ENCODE measurements around the gene SMPD3. TPM values are rescaled to one million over a fixed set of nuclear protein-coding genes. Genes with fewer than 3 reads are reported as not detected.

SMPD3 gene
- total and polyA plus RNA-seq, 2 of the 8 experiments (the other 6 are each of a cell fraction or from before 2014, with no cell fraction given) = 0.39 to 1.3 TPM

DNA sequence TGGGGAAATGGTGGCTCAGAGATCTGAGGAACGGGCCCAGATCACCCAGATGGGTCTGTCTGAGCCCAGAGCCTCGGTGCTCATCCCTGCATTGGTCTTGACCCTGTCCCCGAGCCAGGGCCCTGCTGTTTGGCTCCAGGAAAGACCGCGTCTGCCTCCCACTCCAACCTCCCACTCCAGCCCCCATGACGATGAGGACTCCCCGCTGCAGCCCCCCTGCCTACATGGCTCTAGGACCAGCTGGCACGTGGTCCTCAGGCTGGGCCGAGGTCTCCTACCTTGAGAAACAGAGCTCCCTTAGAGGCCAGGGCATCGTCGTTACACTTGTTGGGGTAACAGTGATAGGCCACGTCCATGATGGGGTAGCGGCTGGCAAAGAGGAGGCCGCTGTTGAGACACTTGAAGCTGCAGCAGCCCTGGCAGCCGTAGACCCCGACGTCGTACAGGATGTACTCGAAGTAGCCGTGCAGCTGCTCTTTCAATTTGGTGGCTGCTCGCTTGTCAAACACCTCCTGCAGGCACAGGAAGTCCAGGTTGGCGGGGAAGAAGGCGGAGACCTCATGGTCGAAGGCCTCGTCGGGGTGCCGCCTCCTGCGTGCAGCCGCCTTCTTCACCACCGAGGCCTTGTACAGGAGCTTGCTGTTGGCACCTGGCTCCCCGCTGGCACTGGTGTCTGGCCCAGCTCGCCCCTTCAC lies 77.6 kb downstream of the SMPD3 start:
- Histone ChIP-seq H2AFZ (ENCODE audit: low read length) (no peak overlapping the region), H4K91ac (replicated peaks; ENCODE audit: insufficient read length, low read length) (no peak overlapping the region), H3K27ac (ENCODE audit: low read depth, low read length) (no peak overlapping the region), H2BK12ac (ENCODE audit: low read depth, low read length) (no peak overlapping the region), H3K4me1 (replicated peaks in 1 of 4; ENCODE audit: control insufficient read depth in 3 of 4, insufficient read depth in 4 of 4, low read length in 3 of 4) (peaks cover 0 to 2% (median under 1%) of the 10 kb centered on the region in 4 experiments; a peak in 3 of 7 replicates), H3K4ac (replicated peaks; ENCODE audit: insufficient read length, low read depth, low read length) (no peak overlapping the region), H3K9me3 (ENCODE audit: insufficient read depth in 2 of 2, low read depth in 1 of 2, low read length in 1 of 2) (no peaks in the 10 kb centered on the region), H4K5ac (ENCODE audit: insufficient read length, low read depth, low read length) (no peak overlapping the region), H3K18ac (ENCODE audit: extremely low read depth, low read length) (peak overlapping the region; percentile 48; the same call in 1 of the 2 replicates), H3K79me2 (ENCODE audit: control insufficient read depth in 1 of 2, insufficient read depth in 2 of 2, low read length in 2 of 2) (no peaks in the 10 kb centered on the region), H3K27me3 (replicated peaks in 1 of 4; ENCODE audit: control insufficient read depth in 3 of 4, extremely low read depth in 1 of 4, insufficient read depth in 3 of 4, low read length in 3 of 4) (peaks cover 0 to 2% (median 0%) of the 10 kb centered on the region in 4 experiments; a peak in 2 of 7 replicates), H3K9ac (replicated peaks in 1 of 4; ENCODE audit: extremely low read depth in 1 of 4, low read depth in 3 of 4, low read length in 3 of 4) (no peak overlapping the region), H3K14ac (ENCODE audit: insufficient read length) (no peak overlapping the region), H4K20me1 (replicated peaks in 1 of 2; ENCODE audit: control insufficient read depth in 1 of 2, insufficient read depth in 2 of 2, low read length in 2 of 2) (no peaks in the 10 kb centered on the region), H2BK5ac (ENCODE audit: low read depth, low read length) (no peak overlapping the region), H3K23me2 (ENCODE audit: low read depth, low read length) (no peaks in the 10 kb centered on the region), H2BK20ac (ENCODE audit: low read length) (no peak overlapping the region), H3K4me3 (ENCODE audit: extremely low read depth in 1 of 4, insufficient read depth in 2 of 4, low read depth in 3 of 4, low read length in 4 of 4) (no peak overlapping the region), H3K56ac (replicated peaks; ENCODE audit: insufficient read length, low read depth, low read length) (no peak overlapping the region), H2AK5ac (ENCODE audit: low read depth, low read length) (no peak overlapping the region), H3K36me3 (ENCODE audit: control insufficient read depth in 2 of 4, insufficient read depth in 4 of 4, low read length in 3 of 4) (no peaks in the 10 kb centered on the region), H2BK15ac (ENCODE audit: low read length) (no peak overlapping the region), H3K23ac (ENCODE audit: insufficient read length) (no peak overlapping the region), H3K79me1 (ENCODE audit: low read depth, low read length) (no peaks in the 10 kb centered on the region), H4K8ac (ENCODE audit: extremely low read depth, insufficient read depth, low read length) (no peak overlapping the region; the same call in 1 of the 2 replicates), H2BK120ac (replicated peaks; ENCODE audit: low read depth, low read length) (no peak overlapping the region), H3K4me2 (ENCODE audit: insufficient read depth in 1 of 2, low read depth in 2 of 2, low read length in 2 of 2) (no peak overlapping the region)
- FAIRE-seq = no peak
- no peak for TF ChIP-seq POLR2A (IDR thresholded peaks at IDR 0.05; ENCODE audit: control extremely low read depth in 1 of 2, low read depth in 2 of 2, low read length in 2 of 2)
- no peak for TF ChIP-seq SAP30 (IDR thresholded peaks at IDR 0.05; ENCODE audit: insufficient read depth, insufficient replicate concordance, low read length)
- TF ChIP-seq, protein P1, sequence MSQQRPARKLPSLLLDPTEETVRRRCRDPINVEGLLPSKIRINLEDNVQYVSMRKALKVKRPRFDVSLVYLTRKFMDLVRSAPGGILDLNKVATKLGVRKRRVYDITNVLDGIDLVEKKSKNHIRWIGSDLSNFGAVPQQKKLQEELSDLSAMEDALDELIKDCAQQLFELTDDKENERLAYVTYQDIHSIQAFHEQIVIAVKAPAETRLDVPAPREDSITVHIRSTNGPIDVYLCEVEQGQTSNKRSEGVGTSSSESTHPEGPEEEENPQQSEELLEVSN (IDR thresholded peaks at IDR 0.05) = peak; percentile 20; the same call in 1 of the 2 replicates
- no peak for TF ChIP-seq TEAD4 (IDR thresholded peaks at IDR 0.05; ENCODE audit: low read depth, low read length)
- TF ChIP-seq, protein P2, sequence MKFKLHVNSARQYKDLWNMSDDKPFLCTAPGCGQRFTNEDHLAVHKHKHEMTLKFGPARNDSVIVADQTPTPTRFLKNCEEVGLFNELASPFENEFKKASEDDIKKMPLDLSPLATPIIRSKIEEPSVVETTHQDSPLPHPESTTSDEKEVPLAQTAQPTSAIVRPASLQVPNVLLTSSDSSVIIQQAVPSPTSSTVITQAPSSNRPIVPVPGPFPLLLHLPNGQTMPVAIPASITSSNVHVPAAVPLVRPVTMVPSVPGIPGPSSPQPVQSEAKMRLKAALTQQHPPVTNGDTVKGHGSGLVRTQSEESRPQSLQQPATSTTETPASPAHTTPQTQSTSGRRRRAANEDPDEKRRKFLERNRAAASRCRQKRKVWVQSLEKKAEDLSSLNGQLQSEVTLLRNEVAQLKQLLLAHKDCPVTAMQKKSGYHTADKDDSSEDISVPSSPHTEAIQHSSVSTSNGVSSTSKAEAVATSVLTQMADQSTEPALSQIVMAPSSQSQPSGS (IDR thresholded peaks at IDR 0.05; ENCODE audit: low read length) = no peak
- no peak for TF ChIP-seq RNF2 (IDR thresholded peaks at IDR 0.05; ENCODE audit: borderline replicate concordance, low read depth, low read length, missing control alignments, poor library complexity, severe bottlenecking)
- TF ChIP-seq, protein P3, sequence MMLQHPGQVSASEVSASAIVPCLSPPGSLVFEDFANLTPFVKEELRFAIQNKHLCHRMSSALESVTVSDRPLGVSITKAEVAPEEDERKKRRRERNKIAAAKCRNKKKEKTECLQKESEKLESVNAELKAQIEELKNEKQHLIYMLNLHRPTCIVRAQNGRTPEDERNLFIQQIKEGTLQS (IDR thresholded peaks at IDR 0.05; ENCODE audit: insufficient read depth, low read depth, low read length) = no peak
- no peak for TF ChIP-seq CREB1 (IDR thresholded peaks at IDR 0.05)
- no peak for DNase-seq (ENCODE audit: low read depth in 1 of 2, low spot score in 2 of 2)
- ChIA-PET CTCF (ENCODE audit: partially characterized antibody) (interaction anchor here (1.2 to 14.3 kb wide), 7 partner anchors 9 to 157 kb away, joined by 3 to 221 read pairs (median 8); no protein-coding TSS in a partner anchor), POLR2A (ENCODE audit: partially characterized antibody) (interaction anchor here (1.3 kb wide), 1 partner anchor 10 kb away, joined by 4 read pairs; no protein-coding TSS in a partner anchor)
- WGBS, 2 experiments (ENCODE audit: extremely low coverage in 1 of 2, insufficient coverage in 1 of 2, insufficient read length in 1 of 2, insufficient replicate concordance in 2 of 2, low coverage in 1 of 2, low lambda C conversion rate in 2 of 2, missing lambda C conversion rate in 1 of 2) = 90% methylated on average over 30 of the region's 32 CpGs; no CpG with 5 or more reads in 1 of the 2 experiments
